Pancreas (tissue), 10 donors: ENCODE results near the gene RIMS3. TPM values are rescaled to one million over a fixed set of nuclear protein-coding genes. Genes with fewer than 3 reads are reported as not detected.

Experiments used
- ATAC-seq, 4 donors: fragments of 200-7000 bp; cut with Tn5 transposase; one replicate each; pipeline versions ENCODE4 v1.8.0 to v1.9.1; 2020; ENCODE audit warnings: mild to moderate bottlenecking in 4 of 4, moderate library complexity in 4 of 4
- DNase-seq, 6 donors: peaks; one replicate each; pipeline ENCODE4 v3.0.0-alpha.2; 2020
- FAIRE-seq: peaks from 2 replicates; lab custom pipeline; 2012; peaks lifted over from hg19 to GRCh38; lab: Jason Lieb, UNC
- H3K27ac ChIP-seq, 4 donors: fragments of 200-600 bp; sonication (generic); 1 replicate in 3 of 4; 2 replicates in 1 of 4; pipeline versions ENCODE4 v1.5.0 to v1.8.0; 2020
- H3K27me3 ChIP-seq, 4 donors: fragments of 200-600 bp; one replicate each; pipeline ENCODE4 v1.8.0; 2021
- H3K36me3 ChIP-seq, 3 donors: fragments of 200-600 bp; sonication (generic) in 1 of 3; one replicate each; pipeline versions ENCODE4 v1.5.0 to v1.8.0; 2020 to 2021
- H3K4me1 ChIP-seq, 3 donors: fragments of 200-600 bp; one replicate each; pipeline ENCODE4 v1.8.0; 2021
- H3K4me3 ChIP-seq, 4 donors: fragments of 200-600 bp; sonication (generic) in 2 of 4; one replicate each; pipeline versions ENCODE4 v1.5.0 to v1.8.0; 2020 to 2021
- H3K9me3 ChIP-seq, 4 donors: fragments of 200-600 bp; one replicate each; pipeline ENCODE4 v1.8.0; 2021
- CTCF ChIP-seq, 4 donors: fragments of 200-600 bp; sonication (generic) in 3 of 4; IDR thresholded peaks; one replicate each; pipeline versions ENCODE4 v1.5.0 to v1.8.0; 2021; ENCODE audit warnings: antibody characterized with exemption in 4 of 4
- WGBS, 2 donors: extraction: QIAGEN DNeasy Blood & Tissue Kit; methylation state at CpG; one replicate each; pipeline ENCODE4 v1.1.7; 2013; 5-methylcytosine and 5-hydroxymethylcytosine counted together
- intact Hi-C, 3 donors: fragments of 100-400 bp; cut with DNase I; formaldehyde crosslinking; loops; one replicate each; pipeline versions ENCODE4 v1.11.1 to v1.14.2; 2022
- polyA plus RNA-seq, 2 donors: library from polyadenylated mRNA; stranded (reverse); fragments of 200-250 nt; gene quantifications; one replicate each; pipeline ENCODE4 v1.2.3, GENCODE V29; 2013
- total RNA-seq, 6 donors: library from RNA; stranded (reverse); fragmentation: NEBNext Ultra II Directional in 4 of 6; extraction: Animal tissue kit (Norgen Biotek cat#: 25700) in 4 of 6; gene quantifications; one replicate each; pipeline versions ENCODE4 v1.2.1 to v1.2.4, GENCODE V29; 2021 to 2023
- donor health status: healthy with polysubstance abuse.
- donor health status: DM: no; HTN: no; CAD: no; lungs with moderate emphysema.
- donor health status: DM: no; HTN: no; CAD: no.
- donor health status: control.
- donor health status: control.
- donor health status: Bipolar disorder and iron deficiency.
- donor health status: DM: yes; HTN: yes; CAD: no.
- donor health status: DM: no; HTN: no; CAD: no.
- donor health status: DM: no; HTN: no; CAD: no.
- donor health status: DM: yes; HTN: yes; CAD: no.

Gene RIMS3
- total and polyA plus RNA-seq, 8 donors, result 0.49 to 2.7 (median 0.66) TPM

- WGBS, 2 donors, result 92 to 95% methylated on average over 25 of the region's 25 CpGs
- Histone ChIP-seq H3K27ac (no peak overlapping the region), H3K4me3 (no peak overlapping the region), H3K27me3 (no peaks in the 10 kb centered on the region), H3K9me3 (no peaks in the 10 kb centered on the region), H3K4me1 (peaks cover 0 to 3% (median 0%) of the 10 kb centered on the region in 3 donors), H3K36me3 (no peaks in the 10 kb centered on the region)
- TF ChIP-seq CTCF (IDR thresholded peaks at IDR 0.05), result no peak
- intact Hi-C loops, result no loop called here
- DNase-seq (peak in 1 of 6 donors; percentile 48), ATAC-seq (no peak), FAIRE-seq (no peak)
Measured at GRCh38 chr1:40635763-40636500, 29.6 kb downstream of the RIMS3 start.

- DNase-seq (no peak), FAIRE-seq (no peak), ATAC-seq (no peak)
- Histone ChIP-seq H3K36me3 (no peaks in the 10 kb centered on the region), H3K27ac (no peak overlapping the region), H3K27me3 (no peaks in the 10 kb centered on the region), H3K9me3 (no peaks in the 10 kb centered on the region), H3K4me3 (no peak overlapping the region), H3K4me1 (peaks cover 0 to 3% (median 0%) of the 10 kb centered on the region in 3 donors)
- no peak for TF ChIP-seq CTCF (IDR thresholded peaks at IDR 0.05)
- 89 to 90% methylated on average over 6 of the region's 6 CpGs for WGBS, 2 donors
- intact Hi-C loops, result no loop called here
Measured at GRCh38 chr1:40634901-40635655, 30.4 kb downstream of the RIMS3 start.

GRCh38 chr1:40633931-40634376 is 31.5 kb downstream of the RIMS3 start:
- no peak overlapping the region for H3K27ac ChIP-seq
- ATAC-seq, result no peak

GRCh38 chr1:40633523-40633922 is 32.0 kb downstream of the RIMS3 start:
- no peak overlapping the region for H3K27ac ChIP-seq
- no peak for ATAC-seq
- no peak for DNase-seq
- H3K27me3 ChIP-seq, result no peaks in the 10 kb centered on the region
- no peak for TF ChIP-seq CTCF (IDR thresholded peaks at IDR 0.05)
- H3K4me1 ChIP-seq, result peaks cover 0 to 3% (median 0%) of the 10 kb centered on the region in 3 donors
- intact Hi-C loops, result no loop called here
- no peak for FAIRE-seq
- no peaks in the 10 kb centered on the region for H3K36me3 ChIP-seq
- H3K9me3 ChIP-seq, result no peaks in the 10 kb centered on the region
- no peak overlapping the region for H3K4me3 ChIP-seq

More at GRCh38 chr1:40633931-40634376, 31.5 kb downstream of the RIMS3 start:
- H3K36me3 ChIP-seq, result no peaks in the 10 kb centered on the region
- no peak for TF ChIP-seq CTCF (IDR thresholded peaks at IDR 0.05)
- no peak overlapping the region for H3K4me3 ChIP-seq
- DNase-seq (no peak), FAIRE-seq (no peak)
- peaks cover 0 to 3% (median 0%) of the 10 kb centered on the region in 3 donors for H3K4me1 ChIP-seq
- H3K27me3 ChIP-seq, result no peaks in the 10 kb centered on the region
- no peaks in the 10 kb centered on the region for H3K9me3 ChIP-seq
- intact Hi-C loops, result no loop called here
- 56 to 65% methylated on average over 2 of the region's 2 CpGs for WGBS, 2 donors
